Suppressor macrophage treated with lipopolysaccharide for 4 hours (primary cell): ENCODE results near the gene BCAS1.
A peak's percentile ranks its signal among the peaks of the same experiment; 100 is the strongest.
"Not testable (repeated sequence)": the region's sequence is repeated elsewhere in the genome, so short reads cannot be mapped to it uniquely, and the experiment has no call there.

Experiments used
- DNase-seq: peaks from one replicate; pipeline ENCODE4 v3.0.0-alpha.2; 2020

The BCAS1 gene

GRCh38 chr20:53939572-53940359, 130.6 kb downstream of the BCAS1 start:
- peak; percentile 97 for DNase-seq

DNA sequence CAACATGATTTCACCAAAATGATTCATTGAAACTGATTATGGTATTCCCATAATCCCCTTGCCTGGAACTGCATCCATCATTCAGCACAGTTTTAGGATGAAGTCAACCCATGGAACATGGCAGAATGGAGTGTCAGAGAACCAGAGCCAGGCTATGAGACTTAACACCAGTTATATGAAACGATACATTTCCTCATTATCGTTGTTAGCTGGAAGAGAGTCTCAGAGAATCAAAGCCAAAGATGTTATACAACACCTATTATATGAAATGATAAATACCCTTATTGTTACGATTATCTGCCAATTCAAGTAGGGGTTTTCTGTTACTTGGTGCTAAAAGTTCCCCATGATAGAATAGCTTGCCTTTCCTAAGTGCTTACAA, 131.2 kb downstream of the BCAS1 start:
- DNase-seq: no peak

DNA sequence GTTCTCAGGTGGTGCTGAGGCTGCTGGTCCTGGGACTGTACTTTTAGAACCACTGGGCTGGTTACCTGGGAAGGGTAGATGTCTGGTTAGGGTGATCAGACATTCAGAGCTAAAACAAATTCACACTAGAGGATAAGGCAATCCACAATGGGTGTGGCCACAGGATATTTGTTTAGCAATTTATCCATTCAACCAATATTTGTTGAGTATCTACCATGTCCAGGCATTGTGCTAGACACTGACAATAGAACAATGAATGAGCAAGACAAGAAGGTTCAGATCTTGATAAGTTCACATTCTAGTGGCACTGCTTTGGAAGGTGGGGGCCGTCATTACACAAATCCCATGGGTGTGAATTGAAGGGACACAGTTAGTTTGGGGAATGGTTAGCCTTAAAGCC, 131.7 kb downstream of the BCAS1 start:
- no peak for DNase-seq

DNA sequence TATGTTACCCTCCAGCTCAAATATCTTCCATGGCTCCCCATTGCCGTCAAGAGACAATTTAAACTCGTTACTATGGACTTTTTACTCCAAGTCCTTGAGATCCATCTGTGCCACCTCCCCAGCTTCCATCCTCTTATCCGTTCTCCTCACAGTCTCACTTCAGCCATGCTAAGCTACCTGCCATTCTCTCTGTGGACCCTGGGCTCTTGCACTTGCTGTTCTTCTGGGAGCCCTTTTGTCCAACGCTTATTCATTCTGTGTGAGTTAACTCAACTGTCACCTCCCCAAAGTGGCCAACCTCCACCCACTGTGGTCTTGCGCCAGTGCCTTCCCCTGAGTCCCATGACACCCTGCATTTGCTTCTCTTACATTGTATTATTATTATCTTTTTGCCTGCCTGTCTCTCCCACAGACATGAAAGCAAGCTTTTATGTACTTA, 132.4 kb downstream of the BCAS1 start:
- peak; percentile 58 for DNase-seq

DNA sequence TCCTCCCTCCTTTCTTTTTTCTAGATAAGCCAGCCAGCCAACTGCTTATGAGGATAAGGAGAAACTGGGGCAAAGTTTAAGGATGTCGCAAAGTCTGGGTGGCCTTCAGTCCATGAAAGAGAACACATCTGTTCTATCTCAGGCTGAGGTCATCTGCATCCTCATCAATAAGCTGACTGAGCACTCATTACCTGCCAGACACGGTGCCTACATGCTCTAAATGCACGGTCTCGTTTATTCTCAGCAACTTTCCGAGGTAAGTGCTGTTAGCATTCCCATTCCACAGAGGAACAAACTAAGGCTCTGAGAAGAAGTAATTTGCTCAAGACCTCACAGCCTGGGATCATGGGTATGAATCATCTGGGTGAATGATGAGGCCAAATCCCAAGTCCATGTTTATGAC, 133.1 kb downstream of the BCAS1 start:
- DNase-seq: no peak

- DNase-seq: peak; percentile 72
Observed at GRCh38 chr20:53935344-53936084, 134.9 kb downstream of the BCAS1 start.

GRCh38 chr20:53934421-53935343, 135.7 kb downstream of the BCAS1 start:
- peak; percentile 62 for DNase-seq

GRCh38 chr20:53933232-53933846, 137.1 kb downstream of the BCAS1 start:
- no peak for DNase-seq

DNA sequence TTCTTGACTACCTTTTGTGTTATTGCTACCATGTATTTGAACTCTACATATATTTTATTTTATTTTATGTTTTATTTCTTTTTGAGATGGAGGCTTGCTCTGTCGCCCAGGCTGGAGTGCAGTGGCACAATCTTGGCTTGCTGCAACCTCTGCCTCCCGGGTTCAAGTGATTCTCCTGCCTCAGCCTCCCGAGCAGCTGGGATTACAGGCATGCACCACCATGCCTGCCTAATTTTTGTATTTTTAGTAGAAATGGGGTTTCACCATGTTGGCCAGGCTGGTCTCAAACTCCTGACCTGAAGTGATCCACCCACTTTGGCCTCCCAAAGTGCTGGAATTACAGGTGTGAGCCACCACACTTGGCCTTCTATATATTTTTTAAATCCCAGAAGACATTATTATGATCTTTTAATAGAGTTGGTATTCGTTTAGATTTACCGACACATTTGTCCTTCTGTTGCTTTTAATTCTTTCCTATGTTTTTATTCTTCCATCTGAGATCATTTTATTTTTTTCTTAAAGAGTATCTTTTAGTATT, 137.7 kb downstream of the BCAS1 start:
- DNase-seq: not testable (repeated sequence)

DNA sequence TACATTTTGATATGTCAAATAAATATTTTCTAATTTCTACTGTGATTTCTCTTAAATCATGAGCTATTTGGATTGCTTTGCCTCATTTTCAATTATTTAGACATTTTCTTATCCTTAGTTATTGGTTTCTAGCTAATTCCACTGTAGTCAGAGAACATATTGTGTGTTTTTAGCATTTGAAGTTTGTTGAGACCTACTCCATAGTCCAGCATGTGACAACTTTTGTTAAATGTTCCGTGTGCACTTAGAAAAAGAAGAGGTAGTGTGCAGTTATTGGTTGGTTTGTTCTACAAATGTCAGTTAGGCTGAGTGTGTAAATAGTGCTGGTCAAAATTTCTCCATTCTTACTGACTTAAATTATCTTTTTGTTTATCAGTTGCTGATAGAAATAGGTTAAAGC, 138.8 kb downstream of the BCAS1 start:
- no peak for DNase-seq

DNA sequence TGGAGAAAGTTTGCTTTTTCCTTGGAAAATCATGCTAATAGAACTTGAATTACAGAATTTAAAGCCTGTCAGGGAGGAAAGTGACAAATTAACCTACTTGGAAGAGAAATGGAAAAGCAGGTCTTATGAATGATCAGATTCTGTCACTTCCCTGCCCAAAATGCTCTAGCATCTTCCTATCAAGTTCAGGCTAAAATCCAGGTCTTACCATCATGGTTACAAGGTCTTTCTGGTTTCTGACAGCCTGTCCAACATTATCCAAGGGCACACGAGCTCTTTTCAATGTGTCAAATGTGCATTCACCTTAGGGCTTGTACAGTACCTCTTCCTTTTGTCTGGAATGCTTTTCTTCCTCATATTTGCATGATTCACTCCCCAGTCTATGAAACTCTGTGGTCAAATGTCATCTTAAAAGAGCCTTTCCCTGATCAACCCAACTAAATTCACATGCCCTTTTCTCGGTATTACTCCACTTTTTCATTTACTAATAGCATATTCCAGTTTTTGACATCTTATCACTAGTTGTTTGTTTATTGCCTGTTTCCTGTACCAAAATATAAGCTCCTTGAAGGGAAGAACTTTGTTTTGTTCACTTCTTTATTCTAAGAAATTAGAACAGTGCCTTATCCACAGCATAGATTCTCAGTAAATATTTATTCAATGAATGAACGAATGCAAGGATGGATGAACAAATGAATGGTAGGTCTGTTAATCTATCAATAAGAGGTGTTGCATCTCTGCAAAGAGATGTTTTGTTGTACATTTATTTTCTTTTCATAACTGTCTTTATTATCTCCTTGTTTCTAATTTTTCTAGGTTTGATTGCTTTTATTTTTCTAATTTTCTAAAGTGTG, 139.5 kb downstream of the BCAS1 start:
- DNase-seq: peak; percentile 66

DNA sequence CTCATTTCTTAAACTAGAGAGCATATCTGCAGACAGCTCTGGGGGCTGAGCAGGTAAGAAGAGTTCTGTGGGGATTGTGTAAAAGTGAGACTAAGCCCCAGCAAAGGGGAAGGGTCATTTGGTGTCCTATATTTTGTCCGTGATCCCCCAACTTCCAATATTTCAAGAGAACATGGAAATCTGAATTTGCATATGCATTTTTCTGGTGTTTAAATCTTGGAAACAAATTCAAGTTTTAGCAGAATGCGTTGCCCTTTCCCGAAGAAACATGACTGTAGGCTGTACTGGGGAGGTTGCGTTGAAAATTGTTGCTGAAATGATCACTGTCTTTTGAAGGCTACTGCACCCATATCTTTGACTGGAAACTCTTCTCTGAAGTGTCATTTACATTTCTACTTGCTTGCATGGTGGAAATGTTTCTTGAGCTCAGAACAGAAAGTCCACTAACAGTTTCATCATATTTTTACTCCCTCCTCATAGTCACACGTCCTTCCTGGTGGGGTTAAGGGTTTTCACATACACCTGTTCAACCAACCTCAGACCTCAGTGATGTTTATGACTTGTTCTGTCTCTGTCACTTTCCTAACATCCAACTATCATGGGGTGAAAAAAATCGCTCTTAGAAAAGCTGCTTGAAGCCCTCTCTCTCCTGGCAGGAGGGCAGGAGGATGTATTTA, 140.3 kb downstream of the BCAS1 start:
- DNase-seq: no peak

DNA sequence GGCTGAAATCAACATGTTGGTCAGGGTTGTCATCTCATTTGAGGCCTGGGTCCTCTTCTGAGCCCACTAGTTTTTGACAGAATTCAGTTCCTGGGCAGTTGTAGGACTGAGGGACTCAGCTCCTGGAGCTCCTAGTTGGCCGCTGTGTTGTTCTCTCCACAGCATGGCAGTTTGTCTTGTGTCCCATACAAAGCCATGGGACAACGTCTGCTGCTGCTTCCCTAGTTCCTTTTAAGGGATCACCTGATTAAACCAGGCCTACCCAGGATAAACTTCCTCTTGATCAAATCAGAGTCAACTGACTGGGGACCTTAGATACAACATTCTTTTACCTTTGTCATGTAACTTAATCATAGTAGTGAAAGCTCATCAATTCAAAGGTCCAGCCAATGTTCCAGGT, 141.0 kb downstream of the BCAS1 start:
- no peak for DNase-seq

- no peak for DNase-seq
Observed at GRCh38 chr20:53927990-53928389, 142.4 kb downstream of the BCAS1 start.

DNA sequence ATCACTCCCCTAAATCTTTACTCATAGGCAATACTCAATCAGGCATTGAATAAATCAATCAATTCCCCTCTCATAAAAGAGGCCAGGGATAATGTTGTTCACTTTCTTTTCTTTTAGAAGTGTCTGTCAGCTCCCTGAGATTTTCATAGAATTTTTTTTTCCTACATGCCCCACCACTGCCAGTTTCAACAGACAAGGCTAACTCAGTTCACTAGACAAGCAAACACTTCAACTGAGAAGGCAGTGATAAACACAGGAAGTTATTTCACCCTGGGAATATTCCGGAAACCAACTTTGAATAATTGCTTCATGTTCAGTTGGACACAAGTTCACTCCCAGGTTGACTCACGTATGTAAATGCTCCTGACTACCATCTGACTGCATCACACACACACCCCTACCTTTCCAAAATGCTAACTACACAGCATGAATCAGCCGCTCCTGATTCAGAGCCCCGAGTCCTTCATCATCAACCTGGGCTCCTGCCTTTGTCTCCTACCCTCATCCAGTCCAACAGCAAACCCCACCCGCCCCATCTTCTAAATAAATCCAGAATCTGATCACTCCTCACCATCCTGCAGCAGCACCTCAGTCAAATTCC, 143.9 kb downstream of the BCAS1 start:
- DNase-seq: peak; percentile 88

DNA sequence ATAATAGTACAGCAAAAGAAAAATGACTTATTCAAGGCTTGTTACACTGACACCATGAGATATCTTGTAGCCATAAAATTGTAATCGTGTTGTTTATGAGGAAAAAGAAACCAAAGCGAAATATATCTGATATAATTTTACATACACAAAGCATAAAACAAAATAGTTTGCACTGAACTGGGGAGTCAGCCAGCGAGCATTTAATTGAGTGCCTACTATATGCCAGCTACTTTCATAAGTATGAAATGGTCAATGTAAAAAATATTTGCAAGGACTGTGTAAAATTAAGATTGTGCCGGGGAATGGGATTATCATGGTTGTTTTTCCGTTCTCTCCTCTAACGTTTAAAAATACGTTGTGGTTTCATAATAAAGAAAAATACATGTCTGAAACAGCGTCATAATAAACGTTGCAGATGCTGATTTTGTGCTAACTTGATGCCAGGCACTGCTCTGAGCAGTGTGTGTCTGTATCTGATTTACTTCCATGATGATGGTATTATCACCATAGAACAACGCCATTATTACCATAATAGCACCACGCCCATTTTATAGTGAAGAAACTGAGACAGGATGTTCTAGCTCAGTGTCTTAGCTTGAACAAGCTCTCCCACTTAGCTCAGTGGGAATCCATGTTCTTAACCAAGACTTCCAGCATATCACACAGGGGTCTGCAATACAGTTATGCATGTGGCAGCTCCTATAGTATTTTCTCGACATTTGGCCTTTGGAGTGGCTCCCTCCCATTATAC, 144.6 kb downstream of the BCAS1 start:
- DNase-seq: no peak

DNA sequence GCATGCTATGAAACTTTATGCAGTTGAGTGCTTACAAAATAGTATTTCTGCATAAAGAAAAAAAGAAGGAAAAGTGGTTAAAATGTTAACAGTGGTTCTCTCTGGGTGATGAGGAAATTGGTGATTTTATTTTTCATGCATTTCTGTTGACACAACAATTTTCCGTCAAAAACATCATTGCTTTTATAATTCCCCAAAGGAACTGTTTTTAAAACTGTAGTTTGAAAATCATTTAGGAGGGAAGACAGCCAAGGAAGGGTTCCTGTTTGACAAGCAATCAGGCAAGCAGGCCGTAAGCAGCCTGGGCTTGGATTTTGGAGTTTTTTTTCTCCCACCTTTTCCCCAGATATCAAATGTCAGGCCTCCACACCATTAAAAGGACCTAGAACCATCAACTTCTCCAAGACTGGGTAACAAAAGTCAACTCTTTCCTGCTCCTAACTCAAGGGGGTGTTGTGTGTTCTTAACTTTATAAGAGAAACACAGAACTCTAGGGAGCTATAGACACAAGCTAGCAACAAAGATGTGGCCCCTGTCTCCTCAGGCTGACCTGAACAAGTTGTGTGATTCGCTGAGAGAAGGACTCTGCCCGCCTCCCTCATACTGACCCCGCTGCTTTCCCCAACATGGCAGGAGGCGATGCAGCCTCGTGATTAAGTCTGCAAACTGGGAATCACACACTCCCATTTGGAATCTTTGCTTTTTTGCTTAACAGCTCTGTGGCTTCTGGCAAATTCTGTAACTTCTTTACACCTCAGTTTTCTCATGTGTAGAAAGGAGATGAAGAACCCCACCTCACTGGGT, 146.6 kb downstream of the BCAS1 start:
- no peak for DNase-seq

- DNase-seq: peak; percentile 93
Observed at GRCh38 chr20:53922901-53923314, 147.5 kb downstream of the BCAS1 start.
